T-helper 22 cell (primary cell): Measurements from ENCODE around the gene ST6GAL1.
"Not testable (repeated sequence)": the region's sequence is repeated elsewhere in the genome, so short reads cannot be mapped to it uniquely, and the experiment has no call there.

Experiments
- DNase-seq: peaks from one replicate; pipeline ENCODE4 v3.0.0-alpha.2; 2020; ENCODE audit warnings: low read depth

The ST6GAL1 gene

DNA sequence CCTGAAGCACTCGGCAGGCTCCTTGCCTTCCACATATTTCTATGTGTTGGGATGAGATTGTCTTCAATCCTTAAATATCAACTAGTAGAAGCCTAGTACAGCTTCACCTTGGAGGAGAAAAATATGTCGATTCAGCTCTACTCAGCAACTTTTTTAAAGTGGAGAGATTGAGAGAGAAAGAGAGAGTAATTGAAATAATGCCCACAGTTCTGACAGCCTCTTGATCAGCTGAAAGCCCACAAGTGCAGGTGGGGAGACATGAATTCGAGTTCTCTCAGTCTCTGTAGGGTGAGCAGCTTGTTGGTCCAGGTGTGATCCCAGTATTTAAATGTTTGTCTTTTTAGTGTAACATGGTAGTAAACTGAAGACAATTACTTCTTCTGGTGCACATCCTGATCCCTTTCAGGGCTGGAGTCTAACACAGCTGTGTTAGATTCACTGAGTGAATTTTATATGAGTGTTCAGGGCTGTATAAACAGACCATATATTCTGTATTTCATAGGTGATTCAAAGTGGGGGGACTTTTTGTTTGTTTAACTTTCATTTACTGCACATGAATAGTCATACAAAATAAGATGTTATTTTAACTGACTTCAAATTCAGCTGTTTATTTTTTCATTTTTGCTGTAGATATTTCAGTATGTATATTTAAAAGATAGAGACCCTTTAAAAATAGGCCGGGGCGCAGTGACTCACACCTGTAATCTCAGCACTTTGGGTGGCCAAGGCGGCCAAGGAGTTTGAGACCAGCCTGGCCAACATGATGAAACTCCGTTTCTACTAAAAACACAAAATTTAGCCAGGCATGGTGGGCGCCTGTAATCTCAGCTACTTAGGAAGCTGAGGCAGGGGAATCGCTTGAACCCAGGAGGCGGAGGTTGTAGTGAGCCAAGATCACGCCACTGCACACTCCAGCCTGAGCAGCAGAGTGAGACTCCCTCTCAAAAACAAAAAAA, 64.0 kb downstream of the ST6GAL1 start:
- no peak for DNase-seq

DNA sequence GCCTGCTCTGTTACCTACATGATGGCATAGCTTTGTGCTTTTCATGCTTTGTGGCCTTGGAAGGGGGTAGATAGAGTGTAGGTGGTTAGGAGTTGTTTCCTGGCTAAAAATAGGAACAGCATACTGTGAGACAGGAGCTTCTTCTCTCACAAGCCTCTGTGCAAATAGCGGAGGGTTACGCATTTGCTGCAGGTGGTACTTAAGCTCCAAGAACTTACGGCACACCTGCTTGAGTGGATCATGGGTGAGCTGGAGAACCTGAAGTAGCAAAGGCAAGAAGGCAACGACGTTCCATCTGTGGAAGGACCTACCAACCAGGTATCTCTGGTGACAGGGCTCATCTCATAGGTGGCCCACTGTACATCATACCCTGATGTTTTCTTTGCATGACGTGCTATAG, 66.0 kb downstream of the ST6GAL1 start:
- no peak for DNase-seq

DNA sequence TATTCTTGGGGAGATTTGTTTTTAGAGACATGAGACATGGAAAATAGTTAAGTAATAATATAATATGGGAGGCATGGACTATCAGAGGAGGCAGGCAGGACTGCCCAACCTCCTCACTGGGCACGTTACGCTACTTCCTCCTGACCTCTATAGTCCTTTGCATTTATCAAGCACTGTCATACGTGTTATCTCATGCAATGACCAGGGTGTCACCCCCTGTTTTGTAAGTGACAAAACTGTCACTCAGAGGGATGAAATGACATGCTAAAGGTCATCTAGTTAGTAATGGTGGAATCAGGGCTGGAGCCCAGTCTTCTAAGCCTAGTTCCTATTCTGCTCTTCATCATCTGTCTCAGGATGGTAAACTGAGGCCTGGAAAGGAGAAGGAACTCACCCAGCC, 66.7 kb downstream of the ST6GAL1 start:
- DNase-seq, result no peak

DNA sequence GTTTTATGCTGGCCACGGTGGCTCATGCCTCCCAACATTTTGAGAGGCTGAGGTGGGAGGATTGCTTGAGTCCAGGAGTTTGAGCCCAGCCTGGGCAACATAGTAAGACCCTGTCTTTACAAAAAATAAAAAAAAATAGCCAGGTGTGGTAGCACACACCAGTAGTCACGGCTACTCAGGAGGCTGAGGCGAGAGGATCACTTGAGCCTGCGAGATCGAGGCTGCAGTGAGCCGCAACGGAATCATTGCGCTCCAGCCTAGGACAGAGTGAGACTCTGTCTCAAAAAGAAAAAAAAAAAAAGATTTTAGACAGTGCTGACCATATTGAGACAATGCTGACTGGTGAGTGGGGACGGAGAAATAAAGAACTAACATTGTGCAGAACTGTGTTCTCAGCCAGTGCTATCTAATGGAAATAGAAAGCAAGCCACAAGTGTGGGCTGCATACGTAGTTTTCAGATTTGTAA, 67.2 kb downstream of the ST6GAL1 start:
- DNase-seq, result no peak

DNA sequence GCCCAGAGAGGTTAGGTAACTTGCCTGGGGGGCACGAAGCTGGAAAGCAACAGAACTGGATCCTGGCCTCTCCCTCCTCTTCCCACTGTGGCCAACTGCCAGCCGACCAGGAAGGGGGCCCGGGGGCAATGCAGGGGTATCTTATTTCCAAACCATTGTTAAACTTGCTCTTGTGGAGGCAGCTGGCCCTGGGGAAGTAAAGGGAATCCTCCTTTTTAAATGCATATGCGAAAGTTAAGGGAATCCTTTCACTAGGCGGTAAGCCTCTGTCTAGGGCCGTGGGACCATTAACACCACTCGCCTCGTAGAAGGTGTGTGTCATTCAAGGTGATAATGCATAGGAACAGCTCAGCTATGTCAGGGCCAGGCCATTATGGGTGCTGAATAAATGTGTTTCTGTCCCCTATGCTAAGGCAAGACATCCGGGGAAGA, 68.6 kb downstream of the ST6GAL1 start:
- DNase-seq, result no peak

DNA sequence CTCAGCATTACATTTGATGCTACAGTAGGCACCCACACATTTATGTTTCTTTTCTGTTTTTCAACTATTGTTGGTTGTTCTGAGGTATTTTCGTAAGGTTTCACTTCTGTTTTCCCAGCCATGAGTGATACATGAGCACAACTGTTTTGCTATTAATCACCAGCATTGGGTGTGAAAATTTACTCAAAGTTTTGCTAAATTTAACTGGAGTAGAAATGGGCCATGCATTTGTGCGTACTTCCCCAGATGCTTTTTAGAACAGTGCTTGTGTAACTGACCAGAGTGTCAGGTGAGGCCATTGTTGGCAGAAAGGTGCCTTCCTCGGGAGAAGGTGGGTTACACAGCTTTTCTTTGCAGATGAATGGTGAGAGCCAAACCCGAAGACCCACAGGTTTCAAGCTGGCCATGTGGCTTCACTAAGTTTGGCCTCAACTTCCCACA, 70.4 kb downstream of the ST6GAL1 start:
- DNase-seq, result no peak

DNA sequence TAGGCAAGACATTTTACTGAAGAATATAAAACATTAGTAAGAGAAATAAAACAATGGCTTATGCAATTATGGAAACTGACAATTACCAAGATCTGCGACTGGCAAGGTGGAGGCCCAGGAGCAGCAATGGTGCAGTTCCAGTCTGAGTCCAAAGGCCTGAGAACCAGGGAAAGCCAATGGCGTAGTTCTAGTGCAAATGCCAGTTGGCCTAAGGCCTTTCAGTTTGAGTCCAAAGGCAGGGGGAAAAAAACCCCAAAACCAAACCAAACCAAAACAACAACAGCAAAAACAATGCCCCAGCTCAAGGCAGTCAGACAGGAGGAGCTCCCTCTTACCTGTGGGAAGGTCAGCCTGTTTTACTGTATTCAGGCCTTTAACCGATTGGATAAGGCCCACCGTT, 72.6 kb downstream of the ST6GAL1 start:
- DNase-seq, result no peak

DNA sequence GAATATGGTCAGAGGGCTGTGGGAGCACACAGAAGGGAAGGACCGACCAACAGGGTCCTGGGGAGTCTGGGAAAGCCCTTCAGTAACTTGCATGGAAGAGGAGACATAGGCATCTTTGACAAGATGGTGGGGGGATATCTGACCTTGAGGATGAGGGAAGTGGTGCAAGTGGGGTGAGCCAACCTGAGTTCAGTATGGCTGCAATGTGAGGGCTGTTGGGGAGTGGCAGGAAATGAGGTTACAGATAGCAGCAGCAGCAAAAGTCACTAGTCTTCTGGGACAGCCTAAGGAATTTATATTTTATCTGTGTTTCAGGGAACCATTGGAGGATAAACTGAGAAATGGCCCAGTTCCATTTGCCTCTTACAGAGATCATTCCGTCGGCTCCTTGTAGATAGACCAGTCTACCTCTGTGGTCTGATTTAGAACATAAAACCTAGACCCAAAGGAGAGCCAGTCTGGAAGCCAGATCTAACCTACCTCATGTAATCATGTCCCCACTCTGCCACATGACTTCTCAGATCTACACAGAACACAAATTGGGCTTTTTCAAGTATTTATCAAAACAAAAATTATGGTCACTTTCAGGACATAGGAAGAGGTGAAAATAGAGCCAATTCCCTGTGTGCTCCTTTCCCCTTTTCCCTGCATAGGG, 75.6 kb downstream of the ST6GAL1 start:
- no peak for DNase-seq

DNA sequence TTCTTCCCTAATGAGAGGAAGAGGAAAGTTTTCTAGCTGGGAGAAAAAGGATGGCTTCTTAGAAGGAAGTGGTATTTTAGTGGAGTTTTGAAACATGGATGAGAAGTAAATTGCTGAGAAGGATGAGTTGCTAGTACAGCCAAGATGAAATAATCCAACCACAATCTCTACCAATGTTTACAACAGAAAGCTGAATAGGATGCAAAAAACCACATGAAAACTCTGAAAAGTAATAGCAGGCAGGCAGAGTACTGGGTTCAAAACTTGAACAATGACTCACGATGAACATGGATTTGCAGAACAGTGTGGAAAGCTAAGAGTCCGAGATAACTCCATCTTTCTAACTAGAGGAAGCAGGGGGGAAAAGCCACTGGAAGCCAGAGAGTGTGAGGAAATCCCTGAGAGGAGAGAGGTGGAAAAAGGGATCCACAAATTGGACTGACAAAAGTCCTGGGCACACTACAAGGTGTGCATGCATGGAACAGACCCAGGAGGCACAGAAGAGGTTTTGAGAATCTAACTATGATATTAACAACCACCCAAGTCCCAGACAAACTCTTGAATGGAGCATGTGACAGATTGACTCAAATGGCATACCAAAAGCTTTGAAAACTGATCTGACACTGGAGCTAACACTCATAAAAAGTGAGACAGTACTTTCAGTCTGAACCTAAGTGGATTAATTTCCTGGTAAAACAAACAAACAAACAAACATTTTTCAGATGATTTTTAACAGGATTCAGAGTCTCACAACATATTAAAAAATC, 76.7 kb downstream of the ST6GAL1 start:
- DNase-seq, result no peak

DNA sequence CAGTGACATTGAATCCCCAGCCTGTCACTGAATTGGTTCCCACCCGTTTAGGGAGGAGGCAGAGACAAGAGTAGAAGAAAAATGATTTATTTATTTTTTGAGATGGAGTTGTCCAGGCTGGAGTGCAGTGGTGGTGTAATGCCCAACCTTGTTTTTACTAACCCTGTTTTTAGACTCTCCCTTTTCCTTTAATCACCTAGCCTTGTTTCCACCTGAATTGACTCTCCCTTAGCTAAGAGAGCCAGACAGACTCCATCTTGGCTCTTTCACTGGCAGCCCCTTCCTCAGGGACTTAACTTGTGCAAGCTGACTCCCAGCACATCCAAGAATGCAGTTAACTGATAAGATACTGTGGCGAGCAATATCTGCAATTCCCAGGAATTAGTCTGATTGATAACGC, 80.1 kb downstream of the ST6GAL1 start:
- not testable (repeated sequence) for DNase-seq

DNA sequence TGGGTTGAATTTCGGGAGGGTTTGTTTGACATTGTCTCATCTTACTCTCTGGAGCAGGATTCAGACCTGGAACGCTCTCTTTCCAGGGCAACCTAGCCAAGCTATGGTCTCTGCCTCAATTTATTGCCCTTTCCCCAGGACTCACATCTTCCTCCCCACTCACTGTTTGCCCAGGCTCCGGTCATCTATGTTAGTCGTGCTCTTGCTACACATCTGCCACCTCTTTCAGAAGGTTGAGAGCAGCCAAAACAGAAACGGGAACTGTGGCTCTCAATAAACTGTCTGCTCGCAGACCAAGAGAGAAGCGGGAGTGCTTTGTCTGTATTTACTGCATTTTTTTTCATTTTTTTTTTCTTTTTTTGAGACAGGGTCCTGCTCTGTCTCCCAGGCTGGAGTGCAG, 81.6 kb downstream of the ST6GAL1 start:
- no peak for DNase-seq

DNA sequence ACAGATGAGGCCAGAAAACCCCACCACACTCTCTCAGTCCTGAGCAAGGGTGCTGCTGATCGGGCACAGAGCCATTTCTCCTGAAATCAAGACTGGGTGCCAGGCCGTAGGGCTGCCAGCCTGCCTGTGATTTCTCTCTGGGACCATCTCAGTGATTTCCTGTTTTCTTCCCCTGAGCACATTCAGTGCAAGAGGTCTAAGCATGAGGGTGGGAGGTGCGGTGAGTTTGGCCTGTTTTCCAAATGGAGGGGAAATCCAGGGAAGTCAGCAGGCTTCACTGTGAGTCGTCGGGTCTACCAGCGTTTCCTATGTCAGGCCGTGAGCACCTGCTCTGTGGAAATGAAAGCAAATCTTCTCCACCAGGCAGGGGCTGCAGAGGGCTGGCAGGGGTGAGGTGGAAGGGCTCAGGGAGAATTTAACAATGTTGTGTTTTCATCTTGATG, 82.3 kb downstream of the ST6GAL1 start:
- no peak for DNase-seq

DNA sequence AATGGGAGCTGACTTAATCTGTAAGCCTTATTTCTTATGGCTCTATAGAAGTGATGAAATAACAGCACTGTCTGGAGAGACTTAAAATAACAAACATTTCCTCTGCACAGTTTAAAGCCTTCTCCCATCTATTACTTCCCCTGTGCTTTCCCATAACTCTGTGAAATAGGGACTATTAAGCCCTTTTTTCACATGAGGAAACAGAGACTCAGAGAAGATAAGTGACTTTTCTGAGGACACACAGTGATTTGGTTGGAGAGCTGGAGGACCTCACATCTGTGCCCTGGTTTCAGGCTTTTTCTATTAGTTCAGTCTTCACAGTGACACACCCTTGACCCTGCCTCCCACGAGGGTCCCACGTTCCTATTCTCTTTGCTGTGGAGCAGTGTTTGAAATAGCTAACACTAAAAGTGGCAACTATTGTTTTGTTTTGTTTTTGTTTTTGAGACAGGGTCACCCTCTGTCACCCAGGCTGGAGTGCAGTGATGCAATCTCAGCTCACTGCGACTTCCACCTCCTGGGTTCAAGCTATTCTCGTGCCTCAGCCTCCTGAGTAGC, 82.9 kb downstream of the ST6GAL1 start:
- no peak for DNase-seq

DNA sequence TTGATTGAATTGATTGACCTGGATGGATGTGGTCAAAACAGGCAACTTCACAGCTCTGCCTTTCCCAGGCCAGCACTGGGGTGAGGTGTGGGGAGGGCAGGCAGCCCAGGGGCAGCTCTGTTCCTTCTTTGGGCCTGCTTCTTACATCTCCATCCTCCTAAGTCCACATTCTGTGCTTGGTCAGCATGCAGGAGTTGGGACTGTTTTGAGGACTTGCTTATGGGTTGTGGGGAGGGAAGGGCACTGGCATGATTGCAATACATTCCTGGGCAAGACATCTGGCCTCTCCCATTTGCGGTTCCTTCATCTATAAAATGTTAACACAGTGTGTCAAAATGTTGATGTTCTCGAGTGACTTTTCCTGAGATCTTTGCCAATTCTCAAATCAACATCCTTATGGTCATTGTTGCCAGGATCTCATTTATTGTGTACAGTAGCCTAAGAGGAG, 84.1 kb downstream of the ST6GAL1 start:
- DNase-seq, result no peak

DNA sequence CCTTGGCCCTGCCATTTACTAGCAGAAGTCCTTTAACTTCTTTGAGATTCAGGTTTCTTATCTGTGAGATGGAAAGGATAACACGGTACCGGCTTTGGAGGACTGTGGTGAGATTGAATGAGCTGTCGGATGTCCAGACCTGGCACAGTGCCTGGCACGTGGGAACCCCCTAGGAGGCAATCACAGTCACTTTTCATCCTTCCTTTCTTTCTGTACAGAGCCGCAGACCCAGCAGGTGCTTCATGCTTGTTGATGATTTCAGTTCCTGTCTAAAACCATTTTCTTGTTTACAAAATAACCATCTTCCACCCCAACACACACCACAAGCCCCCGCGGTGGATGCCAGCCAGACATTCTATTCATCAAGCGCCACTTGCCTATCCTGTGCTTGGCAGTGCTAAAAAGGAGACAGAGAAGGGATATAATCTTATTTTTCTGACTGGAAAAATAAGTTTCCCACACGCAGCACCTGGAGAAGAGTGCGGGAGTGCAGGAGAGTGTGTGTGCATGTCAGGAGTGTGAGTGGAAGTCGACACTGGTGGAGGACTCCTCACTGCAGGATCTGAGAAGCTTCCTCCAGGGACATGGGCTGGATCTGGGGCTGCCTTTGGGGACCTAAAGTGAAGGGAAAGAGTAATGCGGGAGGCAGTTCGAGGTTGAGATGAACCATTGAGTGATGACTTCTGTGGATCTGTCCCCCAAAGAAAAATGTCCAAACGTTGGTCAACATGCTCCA, 85.7 kb downstream of the ST6GAL1 start:
- no peak for DNase-seq

DNA sequence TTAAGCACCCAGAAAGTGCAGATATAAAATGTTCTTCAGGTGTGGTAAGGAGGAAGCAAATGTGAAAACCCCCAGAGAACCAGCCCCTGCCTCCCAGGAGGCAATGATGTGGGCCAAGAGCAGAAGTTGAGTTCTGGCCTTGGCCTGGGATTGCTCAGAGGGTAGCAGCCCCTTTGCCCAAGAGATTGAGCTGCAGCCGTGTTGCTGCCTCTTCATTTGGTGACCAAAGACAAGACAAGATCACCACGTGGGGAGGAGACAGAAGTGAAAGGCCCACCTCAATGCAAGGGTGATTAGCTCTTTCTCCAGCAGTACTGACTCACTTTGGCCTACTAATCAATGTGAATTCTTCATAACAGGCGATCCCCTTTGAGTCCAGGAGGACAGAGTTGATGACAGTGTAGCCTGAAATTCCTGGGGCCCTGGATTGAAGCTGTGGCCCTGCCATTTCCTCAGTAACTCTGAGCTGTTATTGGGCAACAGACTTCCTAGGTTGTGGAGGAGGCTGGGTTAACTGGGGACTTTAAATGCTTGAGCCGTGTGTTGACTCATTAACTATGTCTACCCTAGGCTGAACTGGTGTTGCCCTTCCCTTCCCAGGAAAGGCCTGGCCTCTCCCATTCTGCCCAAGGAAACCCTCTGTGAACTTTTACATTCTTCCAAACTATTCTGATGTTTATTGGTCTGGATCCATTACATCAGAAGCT, 86.5 kb downstream of the ST6GAL1 start:
- no peak for DNase-seq

DNA sequence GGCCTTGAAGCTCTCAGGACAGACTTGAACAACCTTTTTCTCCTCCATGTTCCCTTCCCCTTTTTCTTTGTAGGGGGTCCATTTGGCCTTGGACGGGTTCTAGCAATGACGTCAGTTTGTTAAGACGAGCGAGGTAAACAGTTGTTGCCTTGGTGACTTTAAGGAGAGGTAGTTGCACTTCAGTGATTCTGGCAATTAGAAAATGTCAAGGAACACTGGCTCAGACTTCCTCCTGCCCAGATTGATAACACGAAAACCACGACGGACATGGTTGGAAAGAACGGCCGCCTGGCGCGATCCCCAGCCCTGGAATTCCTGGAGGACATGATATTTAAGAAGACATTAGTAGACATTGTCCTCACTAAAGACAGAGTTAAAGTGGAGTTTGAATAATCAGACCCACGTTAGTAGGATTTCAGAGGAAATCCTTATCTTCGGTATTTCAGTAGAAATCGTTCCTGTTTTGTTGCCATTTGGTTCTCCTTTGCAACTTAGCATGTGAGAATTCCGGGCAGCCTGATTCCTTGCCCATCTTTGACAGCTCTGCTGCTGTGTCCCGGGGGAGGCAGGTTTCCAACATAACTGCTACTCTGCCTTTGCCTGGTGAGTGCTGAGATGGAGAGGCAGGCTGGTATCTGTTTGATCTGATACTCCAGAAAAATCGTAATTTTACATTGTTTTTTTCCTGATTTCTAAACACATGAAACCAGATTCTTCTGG, 87.3 kb downstream of the ST6GAL1 start:
- DNase-seq, result no peak

DNA sequence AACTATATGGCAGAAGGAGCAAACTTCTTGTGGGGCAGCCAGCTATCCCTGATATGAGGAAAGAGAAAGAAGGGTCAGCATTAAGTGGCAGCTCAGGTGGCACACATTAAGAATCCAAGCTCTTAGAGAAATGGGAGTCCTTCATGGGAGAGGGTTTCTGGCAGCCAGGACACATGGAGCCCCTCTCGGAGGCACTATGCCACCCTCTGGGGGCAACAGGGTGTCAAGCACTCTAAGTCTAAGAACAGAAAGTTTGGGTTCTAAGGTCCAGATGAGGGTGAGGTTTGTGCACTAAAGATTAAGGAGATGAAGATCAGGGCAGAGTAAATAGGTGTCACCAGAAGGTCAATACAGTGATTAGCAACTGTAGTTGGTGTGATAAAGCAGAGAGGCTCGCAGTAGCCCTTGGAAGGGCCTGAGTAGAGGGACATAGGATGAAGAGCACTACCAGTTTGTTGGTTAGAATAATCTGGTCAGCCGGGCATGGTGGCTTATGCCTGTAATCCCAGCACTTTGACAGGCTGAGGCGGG, 89.3 kb downstream of the ST6GAL1 start:
- DNase-seq, result no peak

DNA sequence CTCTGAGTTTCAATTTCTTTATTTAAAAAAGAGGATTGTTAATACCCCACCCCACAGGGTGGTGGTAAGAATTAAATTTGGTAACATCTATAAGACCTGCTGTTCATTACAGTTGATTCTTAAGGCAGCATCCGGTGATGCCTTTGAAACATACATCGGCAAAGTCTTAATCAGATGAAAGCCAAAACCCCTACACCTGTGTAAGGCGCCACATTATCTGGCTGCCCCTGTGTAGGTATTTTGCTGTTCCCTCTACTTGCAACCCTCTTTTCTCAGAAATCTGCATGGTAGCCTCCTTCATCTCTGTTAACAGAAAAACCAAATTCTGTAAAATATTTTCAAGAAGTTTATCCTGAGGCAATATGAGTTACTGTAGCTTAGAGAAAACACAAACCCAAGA, 90.0 kb downstream of the ST6GAL1 start:
- no peak for DNase-seq
